ENCODE results near the gene SORCS3.

DNA sequence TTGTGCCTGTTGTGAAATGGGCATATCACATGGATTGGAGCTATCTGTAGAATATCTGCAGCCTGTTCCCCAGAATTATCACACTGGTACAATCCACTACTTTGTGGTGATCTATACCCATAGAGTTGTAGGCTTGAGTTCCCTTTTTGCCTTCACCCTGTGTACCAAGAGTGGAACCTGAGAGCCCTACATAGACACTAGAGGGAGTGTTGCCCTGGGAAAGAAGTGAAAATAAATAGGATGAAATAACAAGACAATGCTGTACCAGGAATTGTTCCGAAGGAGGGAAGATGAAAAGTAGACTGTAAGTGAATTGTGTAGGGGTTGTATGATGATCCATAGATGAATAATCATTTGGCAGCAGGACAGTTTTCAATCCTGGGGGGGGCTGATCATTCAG lies 9.0 kb downstream of the SORCS3 start:
- TF ChIP-seq, protein P1, sequence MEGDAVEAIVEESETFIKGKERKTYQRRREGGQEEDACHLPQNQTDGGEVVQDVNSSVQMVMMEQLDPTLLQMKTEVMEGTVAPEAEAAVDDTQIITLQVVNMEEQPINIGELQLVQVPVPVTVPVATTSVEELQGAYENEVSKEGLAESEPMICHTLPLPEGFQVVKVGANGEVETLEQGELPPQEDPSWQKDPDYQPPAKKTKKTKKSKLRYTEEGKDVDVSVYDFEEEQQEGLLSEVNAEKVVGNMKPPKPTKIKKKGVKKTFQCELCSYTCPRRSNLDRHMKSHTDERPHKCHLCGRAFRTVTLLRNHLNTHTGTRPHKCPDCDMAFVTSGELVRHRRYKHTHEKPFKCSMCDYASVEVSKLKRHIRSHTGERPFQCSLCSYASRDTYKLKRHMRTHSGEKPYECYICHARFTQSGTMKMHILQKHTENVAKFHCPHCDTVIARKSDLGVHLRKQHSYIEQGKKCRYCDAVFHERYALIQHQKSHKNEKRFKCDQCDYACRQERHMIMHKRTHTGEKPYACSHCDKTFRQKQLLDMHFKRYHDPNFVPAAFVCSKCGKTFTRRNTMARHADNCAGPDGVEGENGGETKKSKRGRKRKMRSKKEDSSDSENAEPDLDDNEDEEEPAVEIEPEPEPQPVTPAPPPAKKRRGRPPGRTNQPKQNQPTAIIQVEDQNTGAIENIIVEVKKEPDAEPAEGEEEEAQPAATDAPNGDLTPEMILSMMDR (IDR thresholded peaks at IDR 0.05), result no peak
- TF ChIP-seq EZH2 (IDR thresholded peaks at IDR 0.05; ENCODE audit: borderline replicate concordance, insufficient read depth, low read depth, low read length, poor library complexity, severe bottlenecking), result no peak

Measured in B cell (primary cell).